A172 (cell line): ENCODE results near the gene DNAI4. TPM values are rescaled to one million over a fixed set of nuclear protein-coding genes. Genes with fewer than 3 reads are reported as not detected.
A peak's percentile ranks its signal among the peaks of the same experiment; 100 is the strongest.
"Not testable (repeated sequence)": the region's sequence is repeated elsewhere in the genome, so short reads cannot be mapped to it uniquely, and the experiment has no call there.

Experiments
- DNase-seq: peaks from one replicate; pipeline ENCODE4 v3.0.0-alpha.2; 2015; ENCODE audit warnings: low spot score
- total RNA-seq: library from RNA; depleted of rRNA; stranded (reverse); fragments of >200 nt; shearing (Covaris generic); gene quantifications from 2 replicates; pipeline ENCODE4 v1.2.3, GENCODE V29; 2014

Gene DNAI4
- total RNA-seq, 1 experiment from 2014 or later = 1.5 TPM

DNA sequence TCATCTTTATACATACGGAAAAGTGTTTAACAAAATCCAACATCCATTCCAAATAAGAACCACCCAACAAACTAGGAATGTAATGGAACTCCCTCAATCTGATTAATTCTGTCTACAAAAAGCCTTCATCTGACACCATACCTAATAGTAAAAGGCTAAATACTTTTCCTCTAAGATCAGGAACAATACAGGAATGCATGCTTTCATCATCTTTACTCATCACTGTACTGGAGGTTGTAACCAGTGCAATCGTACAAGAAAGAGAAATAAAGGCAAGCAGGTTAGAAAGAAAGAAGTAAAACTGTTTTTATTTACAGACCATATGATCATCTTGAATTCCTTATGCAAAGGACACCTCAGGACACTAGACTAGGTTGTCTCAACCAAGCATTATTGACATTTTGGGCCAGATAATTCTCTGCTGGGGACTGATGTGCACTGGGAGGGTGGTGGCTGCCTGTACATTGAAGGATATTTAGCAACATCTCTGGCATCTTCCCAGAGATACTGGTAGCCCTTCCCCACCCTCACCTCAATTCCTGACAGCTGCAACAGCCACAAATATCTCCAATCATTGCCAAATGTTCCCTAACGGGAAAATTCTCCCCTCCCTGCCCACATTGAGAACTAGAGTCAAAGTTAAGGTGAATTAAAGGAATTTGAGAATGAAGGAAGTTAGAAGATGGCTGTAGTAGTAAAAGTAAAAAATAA, 93.0 kb downstream of the DNAI4 start:
- DNase-seq = no peak

- DNase-seq = no peak
Measured at GRCh38 chr1:66824771-66825170, 99.9 kb downstream of the DNAI4 start.

DNA sequence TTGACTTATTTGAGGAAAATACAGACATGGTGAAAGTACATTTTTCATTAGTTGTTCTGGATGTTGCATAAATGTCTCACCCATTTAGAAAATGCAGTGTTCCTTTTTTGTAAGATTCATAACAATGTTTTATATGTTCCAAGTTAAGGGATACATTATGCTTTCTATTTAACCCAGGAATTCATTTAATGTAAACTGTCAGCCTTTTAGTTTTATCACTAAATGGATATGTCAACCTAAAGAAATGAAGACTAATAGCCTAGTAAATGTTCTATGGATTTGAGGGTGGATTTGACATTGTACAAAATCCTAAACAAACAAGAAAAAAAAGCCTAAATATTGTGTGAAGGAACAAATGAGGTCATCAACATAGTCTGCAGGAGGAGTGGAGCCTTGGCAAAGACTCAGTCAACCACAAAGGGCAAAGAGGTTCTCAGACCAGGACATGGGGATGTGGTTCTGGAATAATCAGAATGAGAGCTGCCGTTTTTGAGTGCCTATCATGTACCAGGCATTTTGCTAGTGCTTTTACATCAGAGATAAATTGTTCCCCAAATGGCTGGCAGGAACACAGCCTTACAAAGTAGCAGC, 114.8 kb downstream of the DNAI4 start:
- DNase-seq = peak; percentile 18

DNA sequence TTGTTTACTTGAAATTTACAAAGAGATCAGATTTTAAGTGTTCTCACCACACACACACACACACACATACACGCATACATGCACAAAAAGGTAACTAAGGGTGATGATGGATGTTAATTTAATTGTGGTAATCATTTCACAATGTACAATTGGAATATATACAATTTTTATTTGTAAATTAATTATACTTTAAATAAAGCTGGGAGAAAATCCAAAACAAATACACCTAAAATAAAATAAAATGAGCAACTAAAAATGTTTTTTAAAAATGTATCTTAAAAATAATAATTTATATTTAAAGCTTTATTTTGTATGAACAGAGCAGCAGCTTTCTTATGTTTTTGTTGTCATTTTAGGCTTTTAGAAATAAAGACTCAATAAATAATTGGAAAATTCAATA, 115.4 kb downstream of the DNAI4 start:
- DNase-seq = no peak

GRCh38 chr1:66795839-66796238, 128.8 kb downstream of the DNAI4 start:
- DNase-seq = not testable (repeated sequence)

DNA sequence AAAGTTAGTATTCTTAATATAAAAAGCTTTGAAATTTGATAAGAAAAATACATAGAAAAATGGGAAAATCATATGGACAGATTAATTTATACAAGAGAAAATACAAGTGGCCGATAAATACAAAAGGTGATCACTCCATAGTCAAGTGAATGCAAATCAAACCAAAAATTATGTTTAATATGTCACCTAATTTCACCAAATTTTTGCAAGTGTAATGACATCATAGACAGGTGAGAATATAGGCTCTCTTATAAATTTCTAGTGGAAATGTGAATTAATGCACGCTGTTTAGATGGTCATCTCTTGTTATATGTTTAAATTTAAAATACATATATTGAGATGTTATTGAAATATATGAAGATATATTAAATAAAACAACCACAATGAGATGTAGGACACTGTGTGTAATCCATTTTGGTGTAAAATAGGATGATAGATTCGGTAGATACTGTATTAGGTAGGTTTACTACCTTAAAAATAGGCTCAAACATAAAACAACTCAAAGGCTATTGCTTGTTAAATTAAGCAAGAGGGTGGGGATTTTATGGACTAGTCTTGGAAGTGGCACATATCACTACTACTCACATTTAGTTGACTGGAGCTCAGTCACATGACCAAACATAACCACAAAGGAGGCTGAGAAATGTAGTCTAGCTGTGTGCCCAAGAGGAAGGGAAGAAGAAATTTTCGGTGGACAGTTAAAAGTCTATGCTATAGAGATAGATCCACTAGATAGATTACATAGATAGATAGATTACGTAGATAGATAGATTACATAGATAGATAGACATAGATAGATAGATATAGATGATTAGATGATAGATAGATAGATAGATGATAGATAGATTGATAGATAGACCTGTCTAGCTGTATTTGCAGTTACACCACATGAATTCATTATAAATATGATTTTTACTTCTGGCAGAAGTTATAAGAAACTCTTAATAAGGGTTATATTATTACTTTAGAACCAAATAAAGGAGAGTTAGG, 132.7 kb downstream of the DNAI4 start:
- DNase-seq = no peak

- no peak for DNase-seq
Measured at GRCh38 chr1:66788231-66788939, 136.3 kb downstream of the DNAI4 start.

GRCh38 chr1:66787641-66788040, 137.0 kb downstream of the DNAI4 start:
- DNase-seq = no peak

DNA sequence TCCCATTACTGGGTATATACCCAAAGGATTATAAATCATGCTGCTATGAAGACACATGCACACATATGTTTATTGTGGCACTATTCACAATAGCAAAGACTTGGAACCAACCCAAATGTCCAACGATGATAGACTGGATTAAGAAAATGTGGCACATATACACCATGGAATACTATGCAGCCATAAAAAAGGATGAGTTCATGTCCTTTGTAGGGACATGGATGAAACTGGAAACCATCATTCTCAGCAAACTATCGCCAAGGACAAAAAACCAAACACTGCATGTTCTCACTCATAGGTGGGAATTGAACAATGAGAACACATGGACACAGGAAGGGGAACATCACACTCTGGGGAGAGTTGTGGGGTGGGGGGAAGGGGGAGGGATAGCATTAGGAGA, 138.9 kb downstream of the DNAI4 start:
- DNase-seq = not testable (repeated sequence)

GRCh38 chr1:66779475-66780078, 145.1 kb downstream of the DNAI4 start:
- DNase-seq = no peak

DNA sequence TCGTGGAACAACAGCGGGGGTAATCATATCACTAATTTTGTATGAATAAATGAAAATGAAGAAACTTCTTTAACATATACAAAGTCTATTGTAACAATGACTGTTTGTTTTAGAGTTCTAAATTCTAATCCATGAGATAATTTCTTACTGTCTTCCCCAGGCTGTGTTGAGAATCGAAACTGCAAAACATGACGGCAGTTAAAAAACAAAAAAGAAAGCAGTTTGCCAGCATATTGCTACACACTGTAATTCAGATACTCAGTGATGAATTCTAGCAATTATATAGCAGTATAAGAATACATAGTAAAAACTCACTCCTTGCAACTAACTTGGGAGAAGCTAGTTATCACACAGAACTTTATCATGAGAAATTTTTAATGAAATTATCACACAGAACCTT, 145.7 kb downstream of the DNAI4 start:
- DNase-seq = no peak

GRCh38 chr1:66778266-66778665, 146.4 kb downstream of the DNAI4 start:
- DNase-seq = no peak

DNA sequence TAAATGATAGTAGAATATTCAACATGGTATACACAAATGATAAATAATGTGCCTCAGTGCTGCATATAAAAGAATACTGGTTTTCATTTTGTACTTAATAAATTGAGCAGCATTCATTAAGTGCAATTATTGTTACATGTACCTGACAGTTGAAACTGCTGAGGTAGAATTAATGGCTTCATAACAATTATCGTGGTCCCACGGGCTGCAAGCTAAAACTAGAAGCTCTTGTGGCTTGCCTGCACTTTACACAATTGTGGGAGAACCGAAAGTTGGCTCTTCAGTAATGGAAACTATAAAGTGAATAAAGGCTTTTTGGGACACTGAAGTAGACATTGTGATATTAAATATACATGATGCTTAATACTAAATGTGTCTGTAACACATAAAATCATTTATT, 146.8 kb downstream of the DNAI4 start:
- no peak for DNase-seq

- DNase-seq = no peak
Measured at GRCh38 chr1:66775646-66776045, 149.0 kb downstream of the DNAI4 start.

DNA sequence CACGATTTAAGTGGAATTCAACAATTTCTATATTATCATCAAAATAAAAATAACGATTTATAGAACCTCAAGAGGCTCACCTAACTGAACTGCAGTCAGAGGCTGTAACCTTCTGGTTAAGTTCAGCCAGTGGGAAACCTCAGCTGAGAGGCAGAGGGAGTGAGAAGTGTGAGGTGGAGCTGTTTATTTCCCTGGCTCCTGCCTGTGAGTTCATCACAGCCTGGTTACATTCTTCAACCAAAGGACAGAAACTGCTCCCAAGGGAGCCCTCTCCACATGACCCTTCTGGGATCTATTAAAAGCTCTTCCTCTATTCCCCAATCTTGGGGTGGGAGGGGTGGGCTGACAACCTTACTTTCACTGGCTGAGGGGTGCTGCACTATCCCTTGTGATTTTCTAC, 150.2 kb downstream of the DNAI4 start:
- no peak for DNase-seq

GRCh38 chr1:66773227-66773626, 151.4 kb downstream of the DNAI4 start:
- no peak for DNase-seq

GRCh38 chr1:66770694-66771093, 154.0 kb downstream of the DNAI4 start:
- DNase-seq = no peak

DNA sequence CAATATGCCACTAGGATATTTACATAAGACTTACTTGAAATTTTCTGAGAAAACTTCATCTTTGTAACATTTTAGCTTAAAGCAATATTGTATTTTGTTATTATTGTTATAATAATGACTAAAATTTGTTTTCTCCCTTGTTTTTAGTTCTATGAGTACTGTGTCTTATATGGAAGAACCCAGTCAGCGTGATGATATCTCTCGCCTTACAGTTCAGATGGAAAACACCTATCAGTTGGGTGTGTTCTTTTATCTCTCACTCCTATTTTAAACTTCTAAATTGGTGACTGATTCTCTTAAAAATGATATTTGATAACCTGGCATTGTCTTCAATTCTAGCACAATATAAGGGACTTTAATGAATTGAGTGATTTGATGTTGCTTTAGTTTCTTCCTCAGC, 154.4 kb downstream of the DNAI4 start:
- no peak for DNase-seq

- DNase-seq = peak; percentile 18
Measured at GRCh38 chr1:66769512-66770229, 155.0 kb downstream of the DNAI4 start.

DNA sequence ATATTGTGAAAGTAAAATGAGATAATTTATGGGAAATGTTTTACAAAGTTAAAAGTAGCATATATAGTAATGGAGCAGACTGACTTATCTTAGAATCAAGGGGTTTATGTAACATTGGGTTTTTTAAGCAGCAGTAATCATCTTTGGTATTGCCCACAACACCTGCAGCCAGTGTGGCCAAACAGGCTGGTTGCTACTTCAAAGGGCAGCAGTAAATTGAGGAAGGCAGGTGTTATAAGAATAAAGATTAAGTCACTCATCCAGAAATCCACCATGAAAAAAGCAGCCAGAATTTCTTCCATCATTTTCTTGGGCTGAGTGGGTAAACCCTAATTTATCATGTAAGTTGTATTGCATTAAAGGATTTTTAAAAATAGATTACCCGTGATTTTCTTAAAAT, 155.7 kb downstream of the DNAI4 start:
- no peak for DNase-seq

- no peak for DNase-seq
Measured at GRCh38 chr1:66767626-66768025, 157.0 kb downstream of the DNAI4 start.
